EL (cell line): ENCODE results near the gene EFNB3.
A peak's percentile ranks its signal among the peaks of the same experiment; 100 is the strongest.

Experiments used
- DNase-seq: peaks from one replicate; pipeline ENCODE4 v3.0.0-alpha.2; 2016

The EFNB3 gene

GRCh38 chr17:7700510-7700909, 4.5 kb upstream of the EFNB3 start:
- no peak for DNase-seq

DNA sequence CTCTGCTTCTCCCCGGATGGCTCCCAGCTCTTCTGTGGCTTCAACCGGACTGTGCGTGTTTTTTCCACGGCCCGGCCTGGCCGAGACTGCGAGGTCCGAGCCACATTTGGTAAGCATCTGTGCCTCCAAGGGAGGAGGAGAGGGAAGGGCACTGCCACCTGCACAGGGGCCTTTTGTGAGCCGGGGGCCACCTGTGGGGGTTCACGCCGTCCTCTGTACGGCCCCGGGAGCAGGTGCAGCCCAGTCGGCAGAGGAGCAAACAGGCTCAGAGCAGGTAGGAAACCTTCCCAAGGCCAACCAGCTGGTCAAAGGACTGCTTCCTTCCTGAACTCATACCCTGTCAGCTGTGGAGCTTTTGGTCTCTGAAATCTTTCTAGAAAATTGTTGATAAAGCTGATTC, 3.3 kb upstream of the EFNB3 start:
- DNase-seq: no peak

DNA sequence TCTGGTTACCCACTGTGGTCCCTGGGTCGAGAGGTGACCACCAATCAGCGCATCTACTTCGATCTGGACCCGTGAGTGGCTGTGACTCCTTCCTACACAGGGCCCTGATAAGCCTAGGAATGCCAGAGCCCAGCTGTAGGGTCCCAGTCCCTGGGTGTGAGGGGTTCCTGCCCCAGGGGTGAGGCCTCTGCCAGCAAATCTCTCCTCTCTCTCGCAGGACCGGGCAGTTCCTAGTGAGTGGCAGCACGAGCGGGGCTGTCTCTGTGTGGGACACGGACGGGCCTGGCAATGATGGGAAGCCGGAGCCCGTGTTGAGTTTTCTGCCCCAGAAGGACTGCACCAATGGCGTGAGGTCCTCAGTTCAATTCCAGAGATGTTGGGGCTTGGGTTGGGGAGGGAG, 2.2 kb upstream of the EFNB3 start:
- no peak for DNase-seq

DNA sequence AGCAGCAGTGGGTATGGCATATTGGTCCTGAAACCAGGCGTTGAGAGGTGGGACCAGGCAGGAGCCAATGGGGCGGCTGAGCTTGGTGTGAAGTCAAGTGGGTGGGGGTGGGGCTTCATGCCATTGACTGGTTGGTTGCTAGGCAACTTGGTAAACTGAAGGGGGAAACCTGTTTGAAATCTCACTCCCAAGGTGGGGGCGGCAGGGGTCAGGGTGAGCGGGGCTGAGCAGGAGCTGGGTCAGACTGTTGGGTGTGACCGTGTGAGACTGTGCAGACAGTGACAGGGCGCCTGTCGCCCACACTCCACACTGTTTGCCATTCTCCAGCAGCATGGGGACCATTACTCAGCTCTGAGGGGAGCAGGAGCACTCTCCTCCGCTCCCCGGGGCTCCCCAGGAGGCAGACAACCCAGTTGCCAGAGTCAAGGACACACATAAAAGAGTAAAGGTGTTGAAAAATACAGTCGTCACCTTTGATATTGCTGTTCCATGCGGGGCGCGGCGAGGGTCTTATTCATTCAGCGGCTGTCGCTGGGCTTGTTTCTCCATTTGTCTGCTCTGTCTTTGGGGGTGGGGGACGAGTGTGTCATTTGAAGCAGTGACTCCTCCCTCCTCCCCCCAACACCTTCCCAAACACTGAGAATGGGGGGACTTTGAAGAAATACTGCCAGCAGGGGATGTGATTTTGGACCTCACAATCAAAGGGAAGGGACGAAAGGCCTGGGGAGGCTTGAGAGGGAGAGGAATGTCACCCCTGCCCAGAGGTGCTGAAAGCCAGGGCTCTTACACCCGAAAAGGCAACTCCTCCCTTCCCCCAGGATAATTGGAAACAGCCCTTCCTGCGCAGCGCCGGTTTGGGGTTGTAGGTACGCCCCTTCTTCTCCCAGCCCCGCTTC, 1.2 kb upstream of the EFNB3 start:
- no peak for DNase-seq

DNA sequence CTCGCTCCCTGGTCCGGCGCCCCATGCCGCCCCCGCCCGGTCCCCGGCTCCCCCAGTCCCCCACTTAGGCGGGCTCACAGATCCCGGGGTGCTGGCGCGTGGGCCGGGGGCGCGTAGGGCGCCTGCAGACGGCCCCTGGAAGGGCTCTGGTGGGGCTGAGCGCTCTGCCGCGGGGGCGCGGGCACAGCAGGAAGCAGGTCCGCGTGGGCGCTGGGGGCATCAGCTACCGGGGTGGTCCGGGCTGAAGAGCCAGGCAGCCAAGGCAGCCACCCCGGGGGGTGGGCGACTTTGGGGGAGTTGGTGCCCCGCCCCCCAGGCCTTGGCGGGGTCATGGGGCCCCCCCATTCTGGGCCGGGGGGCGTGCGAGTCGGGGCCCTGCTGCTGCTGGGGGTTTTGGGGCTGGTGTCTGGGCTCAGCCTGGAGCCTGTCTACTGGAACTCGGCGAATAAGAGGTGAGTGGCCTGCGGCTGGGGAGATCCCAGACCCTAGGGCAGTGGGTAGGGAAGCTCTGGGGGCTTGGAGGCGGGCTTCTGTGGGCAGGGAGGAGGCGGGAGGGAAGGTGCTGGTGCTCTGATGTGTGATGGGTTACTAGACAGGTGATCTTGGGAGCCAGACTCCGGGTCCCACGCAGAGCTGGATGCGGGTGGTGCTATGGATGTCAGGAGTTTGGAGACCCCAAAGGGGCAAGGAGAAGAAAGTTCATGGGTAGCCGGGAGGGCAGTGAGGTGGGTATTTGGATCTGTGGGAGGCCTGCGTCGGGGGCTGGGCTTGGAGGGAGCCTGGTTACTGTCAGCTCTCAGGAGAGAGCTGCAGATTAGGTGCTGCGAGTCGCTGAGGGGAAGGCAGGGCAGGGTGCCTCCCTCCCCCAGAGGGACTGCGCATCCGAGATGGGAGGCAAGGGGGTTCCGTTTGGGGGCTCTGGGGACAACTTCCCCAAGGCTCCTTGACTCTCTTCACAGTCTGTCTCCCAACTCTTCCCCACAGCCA, 560 bp downstream of the EFNB3 start:
- DNase-seq: no peak

DNA sequence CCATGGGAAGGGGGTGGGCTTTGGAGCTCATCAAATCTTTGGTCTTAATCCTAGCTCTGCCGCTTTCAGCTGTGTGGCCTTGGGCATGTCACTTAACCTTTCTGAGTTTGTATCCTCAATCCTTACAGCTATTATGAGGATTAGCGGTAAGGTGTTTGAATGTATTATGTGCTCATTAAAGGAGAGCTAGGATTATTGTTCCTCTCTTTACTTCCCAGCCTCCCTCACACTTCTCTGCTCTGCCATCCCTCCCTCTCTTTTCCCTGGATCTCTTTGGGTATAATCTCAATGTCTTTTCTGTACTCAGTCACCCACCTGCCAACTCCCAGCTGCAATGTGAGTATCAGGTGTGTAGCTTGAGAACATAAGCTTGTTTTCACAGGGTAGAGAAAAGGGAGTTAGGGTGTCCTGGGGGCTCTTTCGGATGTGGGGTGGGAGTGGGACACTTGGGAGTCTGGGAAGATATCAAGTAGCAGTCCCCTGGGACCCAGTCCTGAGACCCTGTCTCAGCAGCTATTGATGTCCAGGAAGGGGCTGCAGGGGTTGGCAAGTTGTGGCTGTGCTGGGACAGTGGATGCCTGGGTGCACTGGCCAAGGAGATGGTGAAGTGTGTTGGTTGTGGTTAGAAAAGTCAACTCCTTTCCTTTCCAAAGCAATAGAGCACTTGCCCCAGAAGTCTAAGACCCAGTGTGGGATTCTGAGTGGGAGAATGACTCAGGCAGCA, 1.8 kb downstream of the EFNB3 start:
- DNase-seq: no peak

DNA sequence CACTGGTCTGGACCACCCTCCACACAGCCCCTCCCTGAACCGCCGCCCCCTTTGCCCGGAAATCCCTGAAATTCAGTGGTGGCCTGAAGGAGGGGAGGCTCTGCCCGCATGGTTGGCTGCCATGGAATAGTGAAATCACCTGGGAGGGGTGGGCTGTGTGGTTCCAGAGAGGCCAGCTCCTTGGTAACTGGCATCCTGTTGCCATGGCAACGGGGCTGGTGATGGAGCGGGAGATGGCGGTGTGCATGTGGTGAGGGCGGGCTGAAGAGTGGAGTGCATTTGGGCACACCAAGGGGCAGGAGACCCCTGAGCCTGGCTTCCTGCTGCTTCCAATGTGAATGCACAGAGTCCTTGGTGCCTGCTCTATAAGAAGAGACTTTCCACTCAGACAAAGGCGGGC, 2.4 kb downstream of the EFNB3 start:
- no peak for DNase-seq

DNA sequence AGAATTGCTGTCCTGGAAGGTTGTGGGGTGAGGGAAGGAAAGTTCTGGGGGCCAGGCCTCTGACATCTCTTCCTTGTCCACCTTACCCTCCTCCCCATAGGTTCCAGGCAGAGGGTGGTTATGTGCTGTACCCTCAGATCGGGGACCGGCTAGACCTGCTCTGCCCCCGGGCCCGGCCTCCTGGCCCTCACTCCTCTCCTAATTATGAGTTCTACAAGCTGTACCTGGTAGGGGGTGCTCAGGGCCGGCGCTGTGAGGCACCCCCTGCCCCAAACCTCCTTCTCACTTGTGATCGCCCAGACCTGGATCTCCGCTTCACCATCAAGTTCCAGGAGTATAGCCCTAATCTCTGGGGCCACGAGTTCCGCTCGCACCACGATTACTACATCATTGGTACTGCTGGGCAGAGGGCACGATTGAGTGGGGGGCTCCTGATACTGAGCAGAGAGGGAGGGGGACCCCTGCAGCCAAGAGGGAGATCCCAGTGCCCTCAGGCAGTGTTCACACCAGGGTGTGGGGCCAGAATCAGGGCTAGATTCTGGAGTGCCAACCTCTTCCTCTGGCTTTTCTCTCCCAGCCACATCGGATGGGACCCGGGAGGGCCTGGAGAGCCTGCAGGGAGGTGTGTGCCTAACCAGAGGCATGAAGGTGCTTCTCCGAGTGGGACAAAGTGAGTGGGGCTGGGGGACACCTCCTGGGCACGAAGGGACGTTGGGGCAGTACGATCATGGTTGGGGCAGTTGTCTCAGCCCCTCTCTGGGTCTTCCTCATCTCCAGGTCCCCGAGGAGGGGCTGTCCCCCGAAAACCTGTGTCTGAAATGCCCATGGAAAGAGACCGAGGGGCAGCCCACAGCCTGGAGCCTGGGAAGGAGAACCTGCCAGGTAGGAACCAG, 3.1 kb downstream of the EFNB3 start:
- DNase-seq: no peak

DNA sequence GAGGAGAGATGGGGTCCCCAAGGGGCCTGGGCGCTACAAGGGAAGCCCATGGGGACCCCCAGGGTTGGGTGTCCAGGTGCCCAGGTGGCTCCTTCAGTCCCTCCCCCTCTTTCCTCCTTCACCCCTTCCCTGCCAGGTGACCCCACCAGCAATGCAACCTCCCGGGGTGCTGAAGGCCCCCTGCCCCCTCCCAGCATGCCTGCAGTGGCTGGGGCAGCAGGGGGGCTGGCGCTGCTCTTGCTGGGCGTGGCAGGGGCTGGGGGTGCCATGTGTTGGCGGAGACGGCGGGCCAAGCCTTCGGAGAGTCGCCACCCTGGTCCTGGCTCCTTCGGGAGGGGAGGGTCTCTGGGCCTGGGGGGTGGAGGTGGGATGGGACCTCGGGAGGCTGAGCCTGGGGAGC, 4.0 kb downstream of the EFNB3 start:
- DNase-seq: no peak

DNA sequence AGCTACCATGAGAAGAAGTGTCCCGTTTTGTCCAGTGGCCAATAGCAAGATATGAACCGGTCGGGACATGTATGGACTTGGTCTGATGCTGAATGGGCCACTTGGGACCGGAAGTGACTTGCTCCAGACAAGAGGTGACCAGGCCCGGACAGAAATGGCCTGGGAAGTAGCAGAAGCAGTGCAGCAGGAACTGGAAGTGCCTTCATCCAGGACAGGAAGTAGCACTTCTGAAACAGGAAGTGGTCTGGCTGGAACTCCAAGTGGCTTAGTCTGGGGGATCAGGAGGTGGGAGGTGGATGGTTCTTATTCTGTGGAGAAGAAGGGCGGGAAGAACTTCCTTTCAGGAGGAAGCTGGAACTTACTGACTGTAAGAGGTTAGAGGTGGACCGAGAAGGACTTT, 5.3 kb downstream of the EFNB3 start:
- DNase-seq: no peak

GRCh38 chr17:7711051-7711755, 6.2 kb downstream of the EFNB3 start:
- DNase-seq: no peak

- DNase-seq: no peak
These were observed 7.2 kb downstream of the EFNB3 start for GRCh38 chr17:7712111-7712771.

DNA sequence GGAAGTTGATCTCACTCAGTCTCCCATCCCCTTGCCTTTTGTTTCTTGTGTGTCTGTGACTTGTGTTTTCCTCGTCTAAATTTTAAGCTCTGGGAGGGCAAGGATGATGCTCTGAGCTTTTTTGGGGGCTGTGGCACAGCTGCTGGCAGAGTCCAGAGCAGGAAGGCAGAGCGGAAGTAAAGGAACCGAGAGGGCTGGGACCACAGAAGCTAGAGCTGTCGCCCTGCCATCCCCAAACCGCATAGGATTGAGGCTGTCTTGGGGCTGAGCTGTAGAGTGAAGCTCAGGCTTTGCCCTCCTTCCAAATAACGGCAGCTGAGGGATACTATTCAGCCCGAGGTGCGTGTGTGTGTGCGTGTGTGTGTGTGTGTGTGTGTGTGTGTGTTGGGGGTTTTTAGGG, 8.8 kb downstream of the EFNB3 start:
- no peak for DNase-seq

GRCh38 chr17:7714721-7715594, 10.0 kb downstream of the EFNB3 start:
- no peak for DNase-seq

GRCh38 chr17:7715936-7716886, 11.2 kb downstream of the EFNB3 start:
- no peak for DNase-seq

DNA sequence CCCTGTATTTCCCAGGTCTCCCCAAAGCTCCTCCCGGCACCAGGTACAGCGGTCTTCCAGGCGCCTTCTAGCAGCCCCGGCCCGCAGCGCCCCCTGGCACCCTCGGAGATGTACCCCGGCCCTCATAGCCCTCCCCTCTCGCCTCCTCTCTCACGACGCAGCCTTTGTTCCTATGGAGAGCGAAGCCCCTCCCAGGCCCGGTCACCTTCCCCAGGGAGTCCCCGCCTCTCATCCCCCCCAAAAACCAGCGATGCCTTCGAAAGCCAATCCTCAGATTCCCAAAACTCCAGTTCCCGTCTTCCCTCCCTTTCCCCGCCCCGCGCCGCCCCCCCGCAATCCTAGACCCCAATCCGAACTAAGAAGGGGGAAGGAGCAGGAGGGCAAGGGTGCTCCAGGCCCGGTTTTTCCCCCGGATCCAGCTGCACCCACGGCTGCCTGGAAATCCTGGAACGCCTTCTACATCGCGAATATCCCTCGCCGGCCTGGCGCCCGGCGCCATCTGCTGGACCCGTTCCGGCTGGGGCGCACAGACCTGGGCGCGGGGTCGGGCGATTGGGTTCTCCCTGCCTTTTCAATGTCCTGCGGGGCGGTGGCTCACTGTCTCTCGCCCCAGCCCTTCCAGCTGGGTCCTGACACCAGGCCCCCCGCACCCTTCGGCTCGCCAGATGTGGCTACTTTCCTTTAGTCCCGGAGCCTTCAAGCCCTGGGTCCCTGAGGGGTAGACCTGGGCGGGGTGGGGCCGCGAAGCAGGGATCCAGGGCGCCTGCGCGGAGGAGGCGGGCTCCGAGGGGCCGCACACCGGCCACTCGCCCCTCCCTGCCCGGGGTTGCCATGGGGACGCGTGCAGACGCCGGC, 12.1 kb downstream of the EFNB3 start, which contains the start of gene DNAH2:
Gene DNAH2, plus strand, starts transcription at position 844 of the 855 bp plus-strand sequence. CDS start 1,991 bp downstream, outside the sequence.
- DNase-seq: peak; percentile 95

GRCh38 chr17:7717756-7718350, 12.9 kb downstream of the EFNB3 start:
- no peak for DNase-seq
